HFF-Myc (cell line): ENCODE measurements around the gene GPNMB.

Experiments
- DNase-seq: peaks from one replicate; pipeline ENCODE4 v3.0.0-alpha.2; 2011; ENCODE audit warnings: low read depth; ENCODE audit errors: extremely low read depth
- H3K4me3 ChIP-seq: replicated peaks from 2 replicates; pipeline ENCODE4 v1.5.1; 2011; ENCODE audit warnings: low read depth, mild to moderate bottlenecking, control low read depth, low read length
- CTCF ChIP-seq: IDR thresholded peaks from 2 replicates; pipeline ENCODE4 v1.5.1; 2012; ENCODE audit warnings: mild to moderate bottlenecking, low read depth, low read length, control low read depth; ENCODE audit errors: missing control alignments

The GPNMB gene

GRCh38 chr7:23226844-23227450 is 19.6 kb upstream of the GPNMB start:
- TF ChIP-seq CTCF, result no peak
- no peak for DNase-seq
- no peak overlapping the region for H3K4me3 ChIP-seq

GRCh38 chr7:23228412-23228811 is 18.2 kb upstream of the GPNMB start:
- DNase-seq, result no peak
- no peak for TF ChIP-seq CTCF

GRCh38 chr7:23230641-23231101 is 15.9 kb upstream of the GPNMB start:
- TF ChIP-seq CTCF, result no peak
- H3K4me3 ChIP-seq, result no peak overlapping the region
- no peak for DNase-seq

More at GRCh38 chr7:23228412-23228811, 18.2 kb upstream of the GPNMB start:
- H3K4me3 ChIP-seq, result no peak overlapping the region

GRCh38 chr7:23232966-23233365 is 13.6 kb upstream of the GPNMB start:
- H3K4me3 ChIP-seq, result no peak overlapping the region
- DNase-seq, result no peak
- no peak for TF ChIP-seq CTCF

- no peak for DNase-seq
- no peak overlapping the region for H3K4me3 ChIP-seq
- TF ChIP-seq CTCF, result no peak
These were observed 11.8 kb upstream of the GPNMB start for GRCh38 chr7:23234569-23235296.

GRCh38 chr7:23235813-23236221 is 10.8 kb upstream of the GPNMB start:
- no peak for TF ChIP-seq CTCF
- DNase-seq, result no peak
- no peak overlapping the region for H3K4me3 ChIP-seq
